ENCODE measurements around the gene MLF1. TPM values are rescaled to one million over a fixed set of nuclear protein-coding genes. Genes with fewer than 3 reads are reported as not detected.

MLF1 gene
- total RNA-seq, 3 donors from 2014 or later: 3.1 to 8.1 (median 3.6) TPM

- intact Hi-C loops (cut with DNase I, micrococcal nuclease): no loop called here
- ATAC-seq (no peak), DNase-seq (no peak)
- Histone ChIP-seq H3K9me3 (no peaks in the 10 kb centered on the region), H3K36me3 (ENCODE audit: low read depth) (no peaks in the 10 kb centered on the region), H3K4me3 (no peak overlapping the region), H3K4me1 (ENCODE audit: low read depth) (no peaks in the 10 kb centered on the region)
- TF ChIP-seq CTCF (IDR thresholded peaks at IDR 0.05): no peak
Measured at GRCh38 chr3:158569794-158570193, 1.2 kb upstream of the MLF1 start.

GRCh38 chr3:158571969-158572765 is 1.2 kb downstream of the MLF1 start:
- no peak for ATAC-seq
- TF ChIP-seq CTCF (IDR thresholded peaks at IDR 0.05): no peak
- Histone ChIP-seq H3K9me3 (no peaks in the 10 kb centered on the region), H3K4me1 (ENCODE audit: low read depth) (no peaks in the 10 kb centered on the region), H3K36me3 (ENCODE audit: low read depth) (no peaks in the 10 kb centered on the region), H3K4me3 (no peak overlapping the region)
- no peak for DNase-seq
- intact Hi-C loops (cut with DNase I, micrococcal nuclease): no loop called here

- Histone ChIP-seq H3K36me3 (ENCODE audit: low read depth) (no peaks in the 10 kb centered on the region), H3K9me3 (no peaks in the 10 kb centered on the region), H3K4me1 (ENCODE audit: low read depth) (no peaks in the 10 kb centered on the region), H3K4me3 (no peak overlapping the region)
- ATAC-seq (no peak), DNase-seq (no peak)
- no peak for TF ChIP-seq CTCF (IDR thresholded peaks at IDR 0.05)
- intact Hi-C loops (cut with DNase I, micrococcal nuclease): no loop called here
Measured at GRCh38 chr3:158572766-158573060, 1.7 kb downstream of the MLF1 start.

GRCh38 chr3:158573714-158574113 is 2.7 kb downstream of the MLF1 start:
- no peak for TF ChIP-seq CTCF (IDR thresholded peaks at IDR 0.05)
- Histone ChIP-seq H3K36me3 (ENCODE audit: low read depth) (no peaks in the 10 kb centered on the region), H3K9me3 (no peaks in the 10 kb centered on the region), H3K4me1 (ENCODE audit: low read depth) (no peaks in the 10 kb centered on the region), H3K4me3 (no peak overlapping the region)
- intact Hi-C loops (cut with DNase I, micrococcal nuclease): no loop called here
- DNase-seq: no peak
- no peak for ATAC-seq

GRCh38 chr3:158574646-158575045 is 3.7 kb downstream of the MLF1 start:
- DNase-seq (no peak), ATAC-seq (no peak)
- Histone ChIP-seq H3K9me3 (no peaks in the 10 kb centered on the region), H3K36me3 (ENCODE audit: low read depth) (no peaks in the 10 kb centered on the region), H3K4me3 (no peak overlapping the region), H3K4me1 (ENCODE audit: low read depth) (no peaks in the 10 kb centered on the region)
- intact Hi-C loops (cut with DNase I, micrococcal nuclease): no loop called here
- TF ChIP-seq CTCF (IDR thresholded peaks at IDR 0.05): no peak

- Histone ChIP-seq H3K4me3 (no peak overlapping the region), H3K4me1 (ENCODE audit: low read depth) (no peaks in the 10 kb centered on the region), H3K36me3 (ENCODE audit: low read depth) (no peaks in the 10 kb centered on the region), H3K9me3 (no peaks in the 10 kb centered on the region)
- ATAC-seq (no peak), DNase-seq (no peak)
- no peak for TF ChIP-seq CTCF (IDR thresholded peaks at IDR 0.05)
- intact Hi-C loops (cut with DNase I, micrococcal nuclease): no loop called here
Measured at GRCh38 chr3:158590223-158590622, 19.2 kb downstream of the MLF1 start.
